GM12865 (cell line): ENCODE data around the gene GDNF.

Source experiments
- DNase-seq: peaks from one replicate; pipeline ENCODE4 v3.0.0; 2010; ENCODE audit warnings: low read depth
- H3K4me3 ChIP-seq: 2 replicates; pipeline ENCODE4 v1.5.1; 2011; ENCODE audit warnings: mild to moderate bottlenecking, low read depth, low read length, control low read depth
- TF ChIP-seq, protein P1 (sequence below): IDR thresholded peaks from 2 replicates; pipeline ENCODE4 v1.5.1; 2011; ENCODE audit warnings: low read length, control low read depth, low read depth, inconsistent platforms; ENCODE audit not compliant: insufficient read depth; ENCODE audit errors: missing control alignments

The GDNF gene

DNA sequence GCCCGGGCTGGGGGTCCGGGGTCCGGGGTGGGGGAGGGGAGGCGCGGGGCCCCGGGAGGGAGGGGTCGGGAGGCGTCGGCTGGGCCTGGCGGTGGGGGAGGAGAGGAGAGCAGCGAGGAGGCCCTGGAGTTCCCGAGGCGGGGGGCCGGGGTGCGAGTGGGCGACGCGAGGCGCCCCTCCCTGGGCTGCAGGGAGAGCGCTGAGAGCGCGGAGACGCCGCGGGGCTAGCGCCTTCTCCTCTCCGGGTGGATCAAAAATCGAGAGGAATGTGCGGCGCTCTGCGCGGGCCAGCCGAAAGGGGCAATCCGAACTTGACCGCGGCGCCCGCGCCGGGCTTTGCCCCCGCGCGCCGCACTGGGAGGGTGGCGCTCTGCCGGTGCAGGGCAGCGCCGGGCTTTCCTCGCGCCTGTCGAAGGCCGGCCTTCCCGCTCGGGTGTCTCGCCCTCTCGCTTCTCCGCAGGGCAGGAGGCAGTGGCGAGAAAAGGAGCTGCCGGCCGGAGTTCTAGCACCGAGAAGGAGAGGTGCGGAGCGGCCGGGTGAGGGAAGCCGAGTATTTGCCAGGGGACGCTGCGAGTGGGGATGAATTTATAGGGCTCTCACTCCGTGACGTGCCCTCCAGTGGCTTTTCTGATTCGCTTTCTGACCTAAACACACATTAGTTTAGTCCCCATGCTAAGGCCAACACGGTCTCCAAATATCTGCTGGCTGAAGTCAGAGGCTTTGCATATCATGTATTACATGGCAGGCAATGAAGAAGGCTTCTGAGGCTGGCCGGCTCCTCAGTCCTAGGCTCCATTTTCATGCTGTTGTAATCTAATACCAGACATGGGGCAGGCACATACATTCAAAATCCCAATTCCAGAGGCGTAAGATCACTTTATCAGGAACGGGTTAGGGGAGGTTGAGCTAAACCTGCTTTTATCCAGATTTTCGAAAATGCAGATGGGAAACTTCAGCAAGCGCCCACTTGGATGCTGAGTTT, 503 bp upstream of the GDNF start:
- peak; percentile 28 for DNase-seq
- TF ChIP-seq, protein P1, sequence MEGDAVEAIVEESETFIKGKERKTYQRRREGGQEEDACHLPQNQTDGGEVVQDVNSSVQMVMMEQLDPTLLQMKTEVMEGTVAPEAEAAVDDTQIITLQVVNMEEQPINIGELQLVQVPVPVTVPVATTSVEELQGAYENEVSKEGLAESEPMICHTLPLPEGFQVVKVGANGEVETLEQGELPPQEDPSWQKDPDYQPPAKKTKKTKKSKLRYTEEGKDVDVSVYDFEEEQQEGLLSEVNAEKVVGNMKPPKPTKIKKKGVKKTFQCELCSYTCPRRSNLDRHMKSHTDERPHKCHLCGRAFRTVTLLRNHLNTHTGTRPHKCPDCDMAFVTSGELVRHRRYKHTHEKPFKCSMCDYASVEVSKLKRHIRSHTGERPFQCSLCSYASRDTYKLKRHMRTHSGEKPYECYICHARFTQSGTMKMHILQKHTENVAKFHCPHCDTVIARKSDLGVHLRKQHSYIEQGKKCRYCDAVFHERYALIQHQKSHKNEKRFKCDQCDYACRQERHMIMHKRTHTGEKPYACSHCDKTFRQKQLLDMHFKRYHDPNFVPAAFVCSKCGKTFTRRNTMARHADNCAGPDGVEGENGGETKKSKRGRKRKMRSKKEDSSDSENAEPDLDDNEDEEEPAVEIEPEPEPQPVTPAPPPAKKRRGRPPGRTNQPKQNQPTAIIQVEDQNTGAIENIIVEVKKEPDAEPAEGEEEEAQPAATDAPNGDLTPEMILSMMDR = peak; percentile 4
- H3K4me3 ChIP-seq = peak overlapping the region; percentile 18; the same call in 1 of the 2 replicates

DNA sequence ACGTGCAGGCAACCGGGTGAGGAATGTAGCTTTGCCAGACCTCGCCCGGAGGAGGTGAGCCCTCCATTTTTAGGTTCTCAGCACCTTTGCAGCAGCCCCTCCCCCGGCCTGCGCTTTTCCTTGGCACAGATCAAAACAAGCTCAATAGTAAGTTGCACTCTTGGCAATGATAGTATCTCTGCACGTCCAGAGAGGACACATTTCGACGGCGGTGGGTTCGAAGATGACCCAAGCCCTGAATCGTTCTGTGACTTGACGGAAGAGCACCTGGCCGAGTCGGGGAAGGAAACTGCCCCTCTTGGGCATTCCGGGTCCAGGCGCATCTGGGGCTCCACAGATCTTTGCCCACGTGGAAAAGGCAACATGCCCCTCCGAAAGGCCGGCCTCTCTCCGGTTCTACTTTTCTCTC, 904 bp downstream of the GDNF start:
- DNase-seq = no peak
- no peak overlapping the region for H3K4me3 ChIP-seq
- TF ChIP-seq, protein P1 = no peak

DNA sequence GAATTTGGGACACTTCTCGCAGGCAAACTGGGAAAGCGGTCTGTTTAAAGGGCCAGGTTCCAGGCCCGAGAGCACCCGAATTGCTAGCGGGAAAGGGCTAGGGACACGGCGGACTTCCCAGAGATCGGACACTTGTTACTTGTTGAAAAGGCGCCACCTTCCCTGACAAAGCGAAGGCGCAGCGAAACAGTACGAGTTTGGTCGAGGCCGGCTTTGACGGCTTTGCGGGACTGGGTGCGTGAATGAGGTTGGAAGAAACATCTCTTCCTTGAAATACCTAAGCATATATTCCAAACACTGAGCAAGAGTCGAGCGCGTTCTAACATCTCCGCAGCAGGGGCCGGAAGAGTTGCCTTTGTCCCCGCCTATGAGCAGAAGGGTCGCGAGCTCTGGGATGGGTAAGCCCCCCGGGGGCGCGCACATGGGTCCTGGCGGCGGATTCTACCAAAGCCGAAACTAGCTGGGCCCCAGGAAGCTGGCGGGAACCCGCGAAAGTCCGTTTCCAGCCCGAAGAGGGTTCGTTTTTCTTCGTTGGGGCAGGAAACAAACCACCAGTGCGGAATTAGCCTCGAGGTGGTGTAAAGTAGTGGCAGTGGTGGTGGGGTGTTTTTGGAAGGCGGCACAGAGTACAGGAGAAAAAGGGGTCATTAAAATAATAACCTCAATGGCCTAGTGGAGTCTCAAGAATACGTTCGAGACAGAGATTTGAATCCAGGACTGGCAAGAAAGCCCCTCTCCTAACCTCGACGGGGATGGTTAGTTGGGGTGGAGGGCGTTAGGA, 1.5 kb downstream of the GDNF start:
- TF ChIP-seq, protein P1 = no peak
- DNase-seq = no peak
- no peak overlapping the region for H3K4me3 ChIP-seq

DNA sequence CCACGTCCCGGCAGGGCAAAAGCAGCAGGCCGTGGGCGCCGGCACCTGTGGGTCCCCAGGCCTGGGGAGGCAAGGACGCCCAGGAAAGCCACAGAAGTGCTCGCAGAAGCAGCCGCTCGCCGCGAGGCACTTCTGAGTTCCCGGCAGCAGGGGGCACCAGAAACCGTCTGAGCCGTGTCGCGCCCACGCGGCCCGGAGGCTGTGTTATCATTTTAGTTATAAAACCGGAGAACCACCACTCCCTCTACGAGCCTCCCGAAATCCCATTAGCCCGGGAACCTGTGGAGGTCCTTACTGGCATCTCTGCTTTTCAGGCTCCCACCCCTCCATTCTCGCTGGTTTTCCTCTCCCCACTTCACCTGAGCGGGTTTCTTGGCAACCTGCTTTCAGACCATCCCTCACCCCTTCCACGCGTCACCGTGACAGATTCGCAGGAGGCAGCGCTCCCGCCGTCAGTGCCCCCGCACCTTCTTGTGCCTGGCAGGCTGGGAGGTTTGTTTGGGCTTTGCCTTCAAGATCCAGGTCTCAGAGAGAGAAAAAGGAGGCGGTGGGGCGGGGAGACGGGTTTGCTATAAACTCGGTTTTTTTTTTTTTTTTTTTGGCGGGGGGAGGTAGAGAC, 2.3 kb downstream of the GDNF start:
- H3K4me3 ChIP-seq = no peak overlapping the region
- DNase-seq = peak; percentile 79
- TF ChIP-seq, protein P1 = peak; percentile 81

DNA sequence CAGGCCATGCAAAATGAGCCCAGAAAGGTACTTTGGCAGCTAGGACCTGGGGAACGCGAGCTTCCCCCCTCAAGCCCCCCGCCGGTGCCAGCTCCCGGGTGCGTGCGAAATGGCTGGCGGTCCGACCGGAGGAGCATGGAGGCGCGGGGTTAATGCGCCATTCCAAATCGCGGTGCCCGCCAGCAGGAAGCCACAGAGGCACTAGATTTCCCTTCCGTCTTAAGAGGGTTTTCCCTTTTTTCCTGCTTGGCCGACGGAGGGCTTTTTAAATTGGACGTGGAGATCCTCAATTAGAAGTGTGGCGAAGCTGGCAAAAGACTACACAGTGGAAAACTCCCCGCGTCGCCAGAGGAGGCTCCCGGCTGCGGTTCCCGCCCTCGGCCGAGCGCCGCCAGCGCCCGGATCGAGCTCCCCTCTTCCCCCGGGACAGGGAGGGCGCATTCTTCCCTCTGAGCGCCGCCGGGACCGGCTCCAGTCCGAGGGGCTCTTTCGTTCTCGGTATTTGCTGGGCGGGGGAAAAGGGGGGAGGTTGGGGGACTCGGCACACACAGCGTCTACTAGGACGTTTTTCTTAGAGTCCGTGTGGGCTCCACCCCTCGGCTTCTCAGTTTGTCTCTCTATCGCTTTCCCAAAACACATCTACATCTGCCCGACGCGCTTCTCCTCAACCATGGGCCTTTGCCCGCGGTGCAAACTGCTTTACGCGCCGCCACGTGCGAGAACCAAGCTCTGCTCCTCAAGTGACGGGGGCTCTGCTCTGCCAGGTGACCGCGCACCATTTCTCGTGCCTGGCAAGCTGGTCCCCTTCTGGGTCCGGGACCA, 3.0 kb downstream of the GDNF start:
- TF ChIP-seq, protein P1 = no peak
- no peak overlapping the region for H3K4me3 ChIP-seq
- DNase-seq = no peak

DNA sequence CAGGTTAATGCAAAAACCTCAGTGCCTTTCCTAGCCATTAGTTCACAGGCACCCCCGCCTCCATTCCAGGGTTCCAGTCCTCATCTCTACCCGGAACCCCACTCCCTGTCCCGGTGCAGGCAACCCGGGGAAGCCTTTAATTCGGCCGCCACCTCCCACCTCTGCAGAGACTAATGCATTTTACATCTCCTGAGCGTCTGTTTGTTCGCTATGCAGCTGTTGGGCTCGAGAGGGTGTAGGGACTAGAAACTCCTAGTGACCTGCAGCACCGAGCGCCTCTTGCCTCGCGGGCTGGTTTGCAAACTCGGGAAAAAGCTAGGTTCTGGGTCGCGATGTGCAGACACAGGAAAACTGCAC, 3.6 kb downstream of the GDNF start:
- TF ChIP-seq, protein P1 = no peak
- H3K4me3 ChIP-seq = no peak overlapping the region
- DNase-seq = no peak
